Measurements from ENCODE around the gene ZDHHC11.
"Not testable (repeated sequence)": the region's sequence is repeated elsewhere in the genome, so short reads cannot be mapped to it uniquely, and the experiment has no call there.

DNA sequence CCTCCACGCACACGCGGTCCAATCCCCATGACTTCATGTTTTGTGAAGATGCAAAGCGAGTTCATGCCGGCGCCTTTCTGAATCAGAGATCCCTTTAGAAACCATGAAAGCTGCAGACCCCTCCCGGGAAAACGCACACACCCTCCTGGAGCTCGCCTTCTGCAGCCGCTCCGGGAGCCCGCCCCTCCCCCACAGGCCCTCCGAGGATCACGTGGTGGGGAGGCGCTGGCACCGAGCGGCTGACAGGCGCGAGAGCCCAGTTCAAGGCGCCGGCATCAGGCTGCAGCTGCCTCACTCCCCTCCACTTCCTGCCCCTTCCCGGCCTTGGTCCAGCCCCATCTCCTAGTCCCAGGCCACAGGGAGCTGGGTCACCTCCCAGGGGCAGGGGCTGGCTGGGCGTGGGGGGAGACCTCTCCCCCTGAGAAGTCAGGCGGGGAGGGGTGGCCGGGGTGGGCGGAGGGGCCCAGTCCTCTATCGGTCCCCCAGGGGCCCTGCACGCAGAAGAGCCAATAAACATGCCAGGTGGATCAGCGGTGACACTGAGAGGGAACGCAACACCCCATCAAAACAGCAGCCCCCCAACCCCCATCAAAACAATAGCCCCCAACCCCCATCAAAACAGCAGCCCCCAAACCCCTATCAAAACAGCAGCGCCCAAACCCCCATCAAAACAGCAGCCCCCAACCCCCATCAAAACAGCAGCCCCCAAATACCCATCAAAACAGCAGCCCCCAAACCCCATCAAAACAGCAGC is 67.6 kb downstream of the ZDHHC11 start:
- not testable (repeated sequence) for TF ChIP-seq CTCF, POLR2A (IDR thresholded peaks at IDR 0.05)
